Pancreas (tissue), 10 donors: ENCODE data around the gene COL28A1. TPM values are rescaled to one million over a fixed set of nuclear protein-coding genes. Genes with fewer than 3 reads are reported as not detected.

Experiments
- ATAC-seq, 4 donors: fragments of 200-7000 bp; cut with Tn5 transposase; one replicate each; pipeline versions ENCODE4 v1.8.0 to v1.9.1; 2020; ENCODE audit warnings: mild to moderate bottlenecking in 4 of 4, moderate library complexity in 4 of 4
- DNase-seq, 6 donors: peaks; one replicate each; pipeline ENCODE4 v3.0.0-alpha.2; 2020
- FAIRE-seq: peaks from 2 replicates; lab custom pipeline; 2012; peaks lifted over from hg19 to GRCh38; lab: Jason Lieb, UNC
- H3K27ac ChIP-seq, 4 donors: fragments of 200-600 bp; sonication (generic); 1 replicate in 3 of 4; 2 replicates in 1 of 4; pipeline versions ENCODE4 v1.5.0 to v1.8.0; 2020
- H3K27me3 ChIP-seq, 4 donors: fragments of 200-600 bp; one replicate each; pipeline ENCODE4 v1.8.0; 2021
- H3K36me3 ChIP-seq, 3 donors: fragments of 200-600 bp; sonication (generic) in 1 of 3; one replicate each; pipeline versions ENCODE4 v1.5.0 to v1.8.0; 2020 to 2021
- H3K4me1 ChIP-seq, 3 donors: fragments of 200-600 bp; one replicate each; pipeline ENCODE4 v1.8.0; 2021
- H3K4me3 ChIP-seq, 4 donors: fragments of 200-600 bp; sonication (generic) in 2 of 4; one replicate each; pipeline versions ENCODE4 v1.5.0 to v1.8.0; 2020 to 2021
- H3K9me3 ChIP-seq, 4 donors: fragments of 200-600 bp; one replicate each; pipeline ENCODE4 v1.8.0; 2021
- CTCF ChIP-seq, 4 donors: fragments of 200-600 bp; sonication (generic) in 3 of 4; IDR thresholded peaks; one replicate each; pipeline versions ENCODE4 v1.5.0 to v1.8.0; 2021; ENCODE audit warnings: antibody characterized with exemption in 4 of 4
- WGBS, 2 donors: extraction: QIAGEN DNeasy Blood & Tissue Kit; methylation state at CpG; one replicate each; pipeline ENCODE4 v1.1.7; 2013; 5-methylcytosine and 5-hydroxymethylcytosine counted together
- intact Hi-C, 3 donors: fragments of 100-400 bp; cut with DNase I; formaldehyde crosslinking; loops; one replicate each; pipeline versions ENCODE4 v1.11.1 to v1.14.2; 2022
- polyA plus RNA-seq, 2 donors: library from polyadenylated mRNA; stranded (reverse); fragments of 200-250 nt; gene quantifications; one replicate each; pipeline ENCODE4 v1.2.3, GENCODE V29; 2013
- total RNA-seq, 6 donors: library from RNA; stranded (reverse); fragmentation: NEBNext Ultra II Directional in 4 of 6; extraction: Animal tissue kit (Norgen Biotek cat#: 25700) in 4 of 6; gene quantifications; one replicate each; pipeline versions ENCODE4 v1.2.1 to v1.2.4, GENCODE V29; 2021 to 2023
- donor health status: healthy with polysubstance abuse.
- donor health status: DM: no; HTN: no; CAD: no; lungs with moderate emphysema.
- donor health status: DM: no; HTN: no; CAD: no.
- donor health status: control.
- donor health status: control.
- donor health status: Bipolar disorder and iron deficiency.
- donor health status: DM: yes; HTN: yes; CAD: no.
- donor health status: DM: no; HTN: no; CAD: no.
- donor health status: DM: no; HTN: no; CAD: no.
- donor health status: DM: yes; HTN: yes; CAD: no.

The COL28A1 gene
- total and polyA plus RNA-seq, 8 donors, result 0.84 to 14.4 (median 3.5) TPM

GRCh38 chr7:7539152-7539551 lies 3.5 kb upstream of the COL28A1 start:
- FAIRE-seq (no peak), DNase-seq (no peak), ATAC-seq (no peak)
- intact Hi-C loops, result no loop called here
- Histone ChIP-seq H3K4me3 (no peak overlapping the region), H3K36me3 (no peaks in the 10 kb centered on the region), H3K27me3 (no peaks in the 10 kb centered on the region), H3K4me1 (no peaks in the 10 kb centered on the region), H3K9me3 (no peaks in the 10 kb centered on the region), H3K27ac (no peak overlapping the region)
- 71 to 80% methylated on average over 4 of the region's 4 CpGs for WGBS, 2 donors
- TF ChIP-seq CTCF (IDR thresholded peaks at IDR 0.05), result no peak

- ATAC-seq (no peak), DNase-seq (no peak), FAIRE-seq (no peak)
- WGBS, 2 donors, result 88 to 89% methylated on average over 2 of the region's 2 CpGs
- H3K27ac ChIP-seq, result no peak overlapping the region
- no peak overlapping the region for H3K4me3 ChIP-seq
- no peaks in the 10 kb centered on the region for H3K4me1 ChIP-seq
- H3K36me3 ChIP-seq, result no peaks in the 10 kb centered on the region
- H3K9me3 ChIP-seq, result no peaks in the 10 kb centered on the region
- no peaks in the 10 kb centered on the region for H3K27me3 ChIP-seq
- intact Hi-C loops, result no loop called here
- TF ChIP-seq CTCF (IDR thresholded peaks at IDR 0.05), result no peak
Observed at GRCh38 chr7:7537711-7538110, 2.0 kb upstream of the COL28A1 start.

GRCh38 chr7:7536396-7537019 lies 835 bp upstream of the COL28A1 start:
- H3K4me3 ChIP-seq, result no peak overlapping the region
- FAIRE-seq, result no peak
- WGBS, 2 donors, result 87 to 88% methylated on average over 5 of the region's 5 CpGs
- no peaks in the 10 kb centered on the region for H3K27me3 ChIP-seq
- no peak for ATAC-seq
- DNase-seq, result no peak
- no peaks in the 10 kb centered on the region for H3K4me1 ChIP-seq
- no peaks in the 10 kb centered on the region for H3K36me3 ChIP-seq
- no peak for TF ChIP-seq CTCF (IDR thresholded peaks at IDR 0.05)
- intact Hi-C loops, result no loop called here
- no peak overlapping the region for H3K27ac ChIP-seq
- H3K9me3 ChIP-seq, result no peaks in the 10 kb centered on the region

- ATAC-seq, result no peak
- Histone ChIP-seq H3K4me1 (no peaks in the 10 kb centered on the region), H3K9me3 (no peaks in the 10 kb centered on the region), H3K27me3 (no peaks in the 10 kb centered on the region), H3K4me3 (no peak overlapping the region), H3K36me3 (no peaks in the 10 kb centered on the region), H3K27ac (no peak overlapping the region)
- no peak for FAIRE-seq
- intact Hi-C loops, result no loop called here
- DNase-seq, result no peak
- WGBS, 2 donors, result 89 to 94% methylated on average over 3 of the region's 3 CpGs
- TF ChIP-seq CTCF (IDR thresholded peaks at IDR 0.05), result no peak
Observed at GRCh38 chr7:7533831-7534430, 1.7 kb downstream of the COL28A1 start.

GRCh38 chr7:7529328-7529727 lies 6.3 kb downstream of the COL28A1 start:
- ATAC-seq (peak in 2 of 4 donors; percentile 71 to 75), DNase-seq (no peak), FAIRE-seq (no peak)
- no peaks in the 10 kb centered on the region for H3K36me3 ChIP-seq
- WGBS, 2 donors, result 68 to 71% methylated on average over 4 of the region's 4 CpGs
- intact Hi-C loops, result no loop called here
- H3K27ac ChIP-seq, result no peak overlapping the region
- no peak overlapping the region for H3K4me3 ChIP-seq
- H3K4me1 ChIP-seq, result no peaks in the 10 kb centered on the region
- no peak for TF ChIP-seq CTCF (IDR thresholded peaks at IDR 0.05)
- no peaks in the 10 kb centered on the region for H3K27me3 ChIP-seq
- no peaks in the 10 kb centered on the region for H3K9me3 ChIP-seq
